ENCODE results near the gene C3orf70.

DNA sequence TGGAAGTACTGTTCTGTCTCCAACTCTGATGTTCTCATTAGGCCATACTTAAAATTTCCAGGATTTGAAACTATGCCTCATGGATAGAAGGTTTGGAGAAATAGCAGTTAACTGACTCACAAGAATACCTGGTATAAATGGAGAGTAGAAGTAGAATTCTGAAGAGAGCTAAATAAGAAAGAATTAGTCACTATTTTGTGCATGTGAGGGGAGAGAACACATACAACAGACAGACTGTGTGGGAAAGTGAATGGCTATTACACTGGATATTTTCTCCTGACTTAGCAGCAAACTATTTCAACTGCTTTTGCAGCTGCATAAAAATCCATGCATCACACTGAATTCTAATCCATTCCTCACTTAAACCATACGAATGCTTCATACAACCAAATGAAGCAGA, 71.3 kb downstream of the C3orf70 start:
- TF ChIP-seq POLR2A (IDR thresholded peaks at IDR 0.05) (no peak), CTCF (IDR thresholded peaks at IDR 0.05) (no peak), POLR2AphosphoS5 (IDR thresholded peaks at IDR 0.05; ENCODE audit: insufficient read depth in 1 of 2, low read depth in 1 of 2) (no peak)

All from vagina (tissue), 2 donors.